HG03066 (cell line): ENCODE data around the gene GRIA3.
A peak's percentile ranks its signal among the peaks of the same experiment; 100 is the strongest.
"Not testable (repeated sequence)": the region's sequence is repeated elsewhere in the genome, so short reads cannot be mapped to it uniquely, and the experiment has no call there.

Source experiments
- ATAC-seq: cut with Tn5 transposase; IDR thresholded peaks from one replicate; pipeline ENCODE4 v1.9.1; 2021; ENCODE audit warnings: low read depth; ENCODE audit not compliant: unreplicated experiment

The GRIA3 gene

DNA sequence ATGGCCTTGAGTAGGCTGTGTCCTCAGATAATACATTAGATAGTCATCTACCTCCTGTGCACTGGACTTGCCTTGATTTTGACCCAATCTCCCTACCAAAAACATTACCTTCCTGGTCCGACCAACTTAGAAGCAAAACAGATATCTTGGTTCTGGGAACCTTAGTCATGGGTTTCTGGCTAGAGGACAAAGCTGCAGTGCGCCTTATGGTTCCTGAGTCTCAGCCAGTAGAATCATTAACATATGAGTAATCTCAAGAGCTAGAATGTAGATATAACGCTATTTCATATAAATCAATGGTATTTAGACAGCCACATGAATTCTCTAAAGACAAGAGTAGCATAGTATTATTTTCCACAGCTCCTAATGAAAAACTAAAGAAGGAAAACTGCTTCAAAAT is 83.1 kb downstream of the GRIA3 start:
- ATAC-seq: no peak

DNA sequence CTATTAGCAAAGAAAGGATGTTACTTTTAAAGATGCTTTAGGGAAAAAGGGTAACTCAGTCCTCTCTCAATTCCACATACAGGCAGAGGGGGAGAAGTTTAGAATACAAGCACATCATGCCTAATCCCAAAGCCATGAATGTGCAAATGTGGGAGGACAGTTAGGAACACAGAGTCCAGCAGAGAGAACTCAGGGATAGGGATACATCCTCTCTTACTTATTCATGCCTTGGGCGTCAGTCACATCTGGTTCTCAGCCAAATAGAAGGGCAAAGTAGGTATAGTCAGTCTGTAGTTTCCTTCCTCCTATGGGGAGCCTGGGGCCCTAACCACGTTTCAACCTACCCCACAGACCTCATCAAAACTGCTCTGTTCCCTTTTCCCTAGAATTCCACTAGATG is 87.8 kb downstream of the GRIA3 start:
- no peak for ATAC-seq

DNA sequence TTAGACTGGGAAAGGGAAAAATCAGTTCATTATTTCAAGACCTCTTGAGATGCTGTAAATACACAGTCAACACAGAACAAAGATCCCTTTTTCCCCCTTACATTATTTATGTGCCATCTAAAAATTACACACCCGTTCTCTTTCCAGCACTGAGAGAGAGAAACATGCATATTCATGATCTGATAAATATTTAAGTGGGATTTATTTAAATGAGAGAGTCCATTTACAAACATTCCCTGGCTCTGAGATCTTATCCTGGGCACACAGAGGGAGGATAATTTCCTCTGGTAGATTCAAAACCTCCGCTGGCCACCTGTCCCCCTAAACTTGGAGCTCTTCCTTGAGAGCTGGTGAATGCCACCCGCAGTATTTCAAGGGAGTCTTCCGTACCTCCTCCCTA is 88.6 kb downstream of the GRIA3 start:
- ATAC-seq: no peak

DNA sequence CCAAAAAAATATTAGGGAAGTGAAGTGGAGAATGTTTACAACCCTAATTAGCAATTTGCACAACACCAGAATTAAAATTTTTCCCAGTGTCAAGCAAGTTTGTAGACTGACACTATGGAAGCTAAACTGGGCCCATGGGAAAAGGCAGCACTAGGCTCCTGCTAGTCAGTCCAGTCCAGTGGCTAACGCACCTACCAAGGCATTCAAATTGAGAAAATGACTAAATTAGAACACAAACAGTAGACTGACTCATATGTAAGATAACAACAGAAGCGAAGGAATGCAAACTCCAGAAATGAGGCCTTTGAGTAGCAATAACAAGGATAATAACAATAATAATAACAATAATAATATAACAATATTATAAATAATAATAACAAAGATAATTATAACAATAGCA is 90.7 kb downstream of the GRIA3 start:
- no peak for ATAC-seq

DNA sequence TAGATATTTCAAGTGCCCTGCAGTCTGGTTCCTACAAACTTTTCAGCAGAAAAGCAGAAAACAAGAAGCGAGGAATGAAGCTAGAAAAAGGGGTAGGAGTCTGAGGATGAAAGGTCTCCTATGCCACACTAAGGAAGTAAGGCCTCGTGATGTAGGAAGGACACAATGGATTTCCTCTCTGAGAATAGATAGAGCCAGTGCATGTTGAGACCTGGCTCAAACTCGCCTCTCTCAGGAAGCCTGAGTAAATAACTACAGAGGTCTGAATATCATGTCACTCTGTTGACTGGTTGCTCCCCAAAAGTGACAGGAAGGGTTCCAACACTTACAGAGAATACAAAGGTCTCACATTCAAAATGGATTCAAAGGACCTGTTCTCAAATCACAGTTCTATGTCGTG is 93.3 kb downstream of the GRIA3 start:
- no peak for ATAC-seq

DNA sequence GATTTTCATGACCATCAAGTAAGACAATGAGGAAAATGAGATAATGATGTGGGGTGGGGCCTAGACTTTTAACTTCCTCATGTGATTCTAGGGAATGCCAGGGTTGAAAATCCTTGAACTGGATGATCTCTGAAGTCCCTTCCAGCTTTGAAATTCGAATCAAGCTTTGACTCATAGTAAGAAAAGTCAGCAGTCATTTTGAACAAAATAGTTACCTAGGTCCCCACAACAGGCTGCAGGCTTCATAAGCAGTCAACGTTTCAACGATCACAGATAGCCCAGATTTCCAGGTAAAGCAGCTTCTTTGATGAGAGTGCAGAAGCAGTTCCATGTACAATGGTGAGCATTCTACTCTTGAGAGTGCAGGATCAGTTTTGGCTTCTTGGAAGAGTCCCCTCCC is 93.7 kb downstream of the GRIA3 start:
- ATAC-seq: no peak

DNA sequence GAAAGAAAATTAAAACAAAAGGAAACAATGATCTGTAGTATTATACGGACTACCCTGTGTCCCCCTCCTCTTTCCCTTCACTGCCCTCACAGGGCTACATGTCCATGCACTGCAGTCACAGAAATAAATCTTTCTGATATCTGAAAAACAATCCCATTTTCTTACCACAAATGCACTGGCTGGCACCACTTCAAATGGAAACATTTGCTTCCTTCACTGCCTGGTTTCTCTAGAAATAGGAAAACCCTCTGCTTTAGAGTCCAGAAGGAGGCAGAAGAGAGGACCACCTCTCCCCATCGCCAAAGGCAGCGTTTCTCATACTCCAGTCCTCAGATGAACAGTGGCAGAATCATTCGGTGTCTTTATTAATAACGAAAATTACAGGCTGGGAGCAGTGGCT is 98.2 kb downstream of the GRIA3 start:
- ATAC-seq: no peak

DNA sequence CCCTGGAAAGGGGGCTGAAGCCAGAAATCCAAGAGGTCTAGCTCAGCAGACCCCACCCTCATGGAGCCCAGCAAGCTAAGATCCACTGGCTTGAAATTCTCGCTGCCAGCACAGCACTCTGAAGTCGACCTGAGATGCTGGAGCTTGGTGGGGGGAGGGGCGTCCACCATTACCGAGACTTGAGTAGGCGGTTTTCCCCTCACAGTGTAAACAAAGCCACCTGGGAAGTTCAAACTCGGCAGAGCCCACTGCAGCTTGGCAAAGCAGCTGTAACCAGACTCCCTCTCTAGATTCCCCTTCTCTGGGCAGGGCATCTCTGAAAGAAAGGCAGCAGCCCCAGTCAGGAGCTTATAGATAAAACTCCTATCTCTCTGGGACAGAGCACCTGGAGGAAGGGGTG is 99.3 kb downstream of the GRIA3 start:
- ATAC-seq: not testable (repeated sequence)

DNA sequence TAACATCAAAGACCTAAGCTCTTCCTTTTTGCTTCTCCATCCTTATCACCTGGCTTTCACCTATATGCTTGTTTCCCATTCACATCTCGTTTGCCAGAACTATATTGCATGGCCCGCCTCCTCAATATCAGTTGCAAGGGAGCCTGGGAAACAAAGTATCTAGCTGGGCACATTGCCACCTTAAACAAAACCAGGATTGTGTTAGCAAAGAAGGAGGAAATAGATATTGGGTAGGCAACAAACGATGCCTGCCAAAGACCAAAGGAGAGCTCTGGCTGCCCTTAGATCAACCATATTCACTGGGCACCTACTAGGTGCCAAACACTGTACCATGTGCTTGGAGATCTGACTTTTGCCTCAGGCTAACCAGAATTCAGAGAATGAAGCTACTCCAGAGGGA is 107.5 kb downstream of the GRIA3 start:
- ATAC-seq: no peak

DNA sequence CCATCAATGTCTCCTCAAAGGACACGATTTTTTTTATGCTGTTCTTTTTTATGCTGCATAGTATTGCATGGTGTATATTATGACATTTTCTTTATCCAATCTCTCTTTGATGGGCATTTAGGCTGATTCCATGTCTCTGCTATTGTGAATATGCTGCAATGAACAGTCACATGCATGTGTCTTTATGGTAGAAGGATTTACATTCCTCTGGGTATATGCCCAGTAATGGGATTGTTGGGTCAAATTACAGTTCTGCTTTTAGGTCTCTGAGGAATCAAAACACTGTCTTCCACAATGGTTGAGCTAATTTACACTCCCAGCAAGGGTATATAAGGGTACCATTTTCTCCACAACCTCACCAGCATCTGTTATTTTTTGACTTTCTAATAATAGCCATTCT is 113.9 kb downstream of the GRIA3 start:
- ATAC-seq: no peak

DNA sequence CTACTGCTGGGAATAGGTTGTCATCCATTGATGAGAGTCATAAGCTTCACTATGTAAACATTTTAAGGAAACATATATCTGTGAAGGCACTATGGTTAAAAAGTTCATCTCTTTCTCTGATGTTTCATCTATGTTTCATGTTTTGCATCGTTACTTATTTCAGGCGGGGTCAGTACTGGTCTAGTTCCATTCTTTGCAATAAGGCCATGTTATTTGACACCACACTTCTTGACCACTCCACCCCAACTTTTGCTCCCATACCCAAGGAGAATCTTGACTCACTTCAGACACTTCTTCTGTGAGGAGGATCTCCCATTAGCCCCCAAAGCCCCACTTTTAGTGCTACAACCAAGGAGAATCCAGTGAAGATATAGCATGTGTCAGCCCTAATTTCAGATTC is 119.4 kb downstream of the GRIA3 start:
- no peak for ATAC-seq

DNA sequence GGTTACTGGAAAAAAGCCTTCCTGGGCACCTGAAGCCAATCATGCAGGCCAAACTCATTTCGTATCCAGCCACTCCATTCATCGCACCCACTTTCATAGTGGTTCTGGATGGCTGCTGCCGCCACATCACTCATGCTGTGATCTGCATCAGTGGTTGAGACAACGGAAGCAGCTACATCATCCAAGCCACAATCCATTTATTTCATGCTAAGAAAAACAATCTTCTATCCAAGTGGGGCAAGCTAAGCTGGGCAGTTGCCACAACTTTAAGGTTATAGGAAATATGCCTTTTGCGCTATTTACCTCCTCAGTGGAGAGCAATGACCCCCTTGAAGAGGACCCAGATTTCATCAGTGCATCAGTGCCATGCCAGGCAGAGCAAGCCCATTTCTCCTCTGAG is 124.6 kb downstream of the GRIA3 start:
- ATAC-seq: no peak

DNA sequence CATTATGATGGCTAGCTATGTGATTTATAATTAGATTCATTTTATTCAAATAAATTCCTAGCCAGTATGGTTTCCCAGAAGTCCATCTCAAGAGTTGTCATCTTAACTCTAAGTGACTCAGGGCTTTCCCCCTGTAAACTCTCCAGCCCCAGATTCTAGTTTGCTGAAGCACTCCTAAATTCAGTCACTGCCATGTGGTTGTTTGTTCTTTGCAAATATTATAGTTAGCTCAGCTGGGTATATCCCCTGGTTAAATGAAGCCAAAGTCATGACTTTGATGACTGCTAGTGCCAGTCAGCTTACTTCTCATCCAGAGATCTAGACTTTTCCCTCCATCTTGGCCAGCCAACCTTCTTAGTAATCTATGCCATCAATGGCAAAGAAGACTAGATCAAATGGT is 126.0 kb downstream of the GRIA3 start:
- ATAC-seq: no peak

DNA sequence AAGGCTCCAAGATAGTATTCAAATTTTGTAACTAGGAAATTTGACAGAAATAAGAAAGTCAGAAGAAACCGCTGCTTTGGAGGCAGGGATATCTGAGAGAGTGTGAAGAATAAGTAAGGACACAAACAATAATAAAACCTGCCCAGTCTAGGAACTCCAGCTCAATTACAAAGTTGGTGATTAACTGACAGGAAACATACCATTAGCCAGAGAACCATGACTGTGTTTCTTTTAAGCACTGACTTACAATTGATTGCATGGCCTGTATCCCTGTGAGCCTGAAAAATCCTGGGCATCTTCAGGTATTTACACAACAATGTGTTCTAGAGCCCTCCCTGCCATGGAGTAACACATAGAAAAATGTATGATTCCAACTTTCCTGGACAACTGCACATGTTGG is 127.4 kb downstream of the GRIA3 start:
- no peak for ATAC-seq

DNA sequence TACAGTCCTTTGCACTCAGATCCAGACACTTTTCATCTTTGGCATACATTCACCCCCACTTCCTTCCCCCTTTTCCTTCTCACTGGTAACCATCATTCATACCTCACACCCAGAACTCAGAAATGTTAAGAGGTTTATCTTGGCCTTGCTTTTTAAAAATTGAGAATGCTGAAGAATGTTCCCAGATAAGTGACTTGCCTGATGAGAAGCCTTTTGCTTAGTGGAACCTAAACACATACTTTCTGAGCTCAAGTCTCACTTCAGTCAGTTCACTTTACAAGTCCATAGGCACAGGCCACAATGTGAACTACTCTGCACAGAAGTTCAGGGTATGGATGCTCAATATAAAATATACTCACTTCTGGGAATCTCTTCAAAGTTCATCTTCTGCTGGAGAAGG is 129.4 kb downstream of the GRIA3 start:
- ATAC-seq: no peak

DNA sequence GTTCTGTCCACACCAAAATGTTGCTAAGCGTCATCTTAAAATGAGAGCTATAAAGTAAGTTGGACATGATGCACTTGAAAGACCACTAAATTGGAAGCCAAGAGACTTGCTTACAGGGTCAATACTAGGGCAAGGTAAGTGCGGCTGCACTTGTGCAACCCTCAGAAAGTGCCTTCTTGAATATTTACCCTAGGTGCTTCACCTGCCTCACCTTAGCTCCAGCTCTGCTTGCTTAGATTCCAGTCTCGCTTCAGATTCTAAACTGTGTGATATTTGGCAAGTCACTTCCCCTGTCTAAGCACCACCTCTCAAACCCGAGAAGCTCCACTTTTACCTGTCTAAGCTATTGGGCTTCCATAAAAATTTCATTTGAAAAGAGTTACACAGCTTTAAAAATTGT is 136.5 kb downstream of the GRIA3 start:
- no peak for ATAC-seq

DNA sequence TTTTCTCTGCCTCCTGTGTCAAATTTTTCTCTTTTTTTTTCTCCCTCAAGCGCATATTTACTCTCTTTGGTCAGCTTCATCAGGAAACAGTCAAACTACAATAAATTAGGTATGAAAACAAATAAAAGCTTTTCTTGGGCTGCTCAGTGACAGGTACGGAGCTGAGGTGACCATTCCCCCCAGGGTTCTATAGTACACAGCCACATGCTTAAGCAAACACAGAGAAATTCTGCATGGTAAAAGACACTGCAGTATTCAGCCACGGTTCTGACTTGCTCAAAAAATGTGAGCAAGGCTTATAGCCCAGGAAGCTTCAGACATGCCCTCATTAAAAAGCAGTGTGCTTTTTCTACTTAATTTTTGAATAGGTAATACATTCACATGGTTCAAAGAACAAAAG is 138.5 kb downstream of the GRIA3 start:
- ATAC-seq: no peak

DNA sequence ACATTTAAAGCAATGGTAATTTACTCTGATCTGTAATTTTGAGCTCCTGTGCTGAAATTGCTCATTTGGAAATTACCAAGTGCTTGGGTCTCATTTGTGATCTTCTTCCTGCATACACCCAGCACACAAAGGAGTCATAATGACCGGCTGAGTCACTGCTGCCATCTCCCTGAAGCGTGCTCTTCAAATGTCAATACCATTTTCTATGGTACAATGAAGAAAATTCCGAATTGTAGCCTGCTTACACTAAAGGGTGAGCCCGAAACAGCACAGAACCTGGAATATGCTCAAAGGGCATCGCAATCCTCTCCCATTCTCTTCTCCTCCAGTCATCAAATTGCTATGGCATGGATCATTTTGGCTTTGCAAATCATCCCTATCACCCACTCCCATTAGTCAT is 140.5 kb downstream of the GRIA3 start:
- ATAC-seq: no peak

DNA sequence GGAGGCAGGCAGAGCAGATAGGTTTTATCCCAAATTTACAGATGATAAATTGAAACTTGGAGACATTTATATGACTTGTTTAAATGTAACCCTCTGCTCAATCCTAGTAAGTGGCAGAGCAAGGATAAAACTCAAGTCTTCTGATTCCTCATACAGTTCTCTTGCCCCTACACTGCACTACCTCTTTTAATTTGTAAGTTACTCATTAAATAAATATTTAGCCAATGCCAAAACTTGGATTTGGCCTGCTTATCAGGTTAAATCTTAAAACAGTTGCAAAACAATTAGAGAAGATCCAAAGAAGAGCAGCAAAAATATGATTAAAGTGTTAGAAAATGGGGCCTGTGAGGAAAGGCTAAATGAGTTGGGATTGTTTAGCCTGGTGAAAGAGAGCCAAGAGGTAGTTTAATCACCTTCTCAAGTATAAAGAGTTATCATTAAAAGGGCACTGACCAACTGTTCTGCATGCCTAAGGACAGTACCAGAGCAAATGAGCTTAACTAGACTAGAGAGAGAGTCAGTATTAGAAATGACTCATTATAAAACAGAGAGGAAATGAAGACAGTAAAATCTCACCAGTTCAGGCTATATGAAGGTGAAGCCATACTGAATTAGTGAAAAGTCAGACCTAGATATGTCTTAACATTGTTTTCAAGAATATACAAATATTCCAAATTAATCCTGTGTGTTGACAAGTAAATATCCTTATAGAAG is 146.3 kb downstream of the GRIA3 start:
- ATAC-seq: peak; percentile 86

DNA sequence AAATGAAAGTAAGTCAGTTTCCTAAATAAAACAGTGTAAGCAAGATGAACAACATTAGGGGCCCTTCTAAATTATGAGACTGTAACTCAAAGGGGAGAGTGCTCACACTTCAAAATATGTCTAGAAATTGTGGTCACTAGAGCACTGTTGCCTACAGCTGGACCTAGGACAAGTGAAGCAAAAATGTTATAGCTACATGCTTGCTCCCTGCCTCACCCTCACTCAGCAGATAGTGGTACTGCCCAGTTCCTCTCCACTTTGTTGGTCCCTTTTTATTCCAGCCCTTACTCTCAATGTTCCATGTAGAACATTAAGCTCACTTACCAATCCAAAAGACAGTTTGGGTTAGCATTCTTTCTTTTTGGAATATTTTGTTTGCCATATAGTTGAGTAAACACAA is 147.3 kb downstream of the GRIA3 start:
- peak; percentile 39 for ATAC-seq

DNA sequence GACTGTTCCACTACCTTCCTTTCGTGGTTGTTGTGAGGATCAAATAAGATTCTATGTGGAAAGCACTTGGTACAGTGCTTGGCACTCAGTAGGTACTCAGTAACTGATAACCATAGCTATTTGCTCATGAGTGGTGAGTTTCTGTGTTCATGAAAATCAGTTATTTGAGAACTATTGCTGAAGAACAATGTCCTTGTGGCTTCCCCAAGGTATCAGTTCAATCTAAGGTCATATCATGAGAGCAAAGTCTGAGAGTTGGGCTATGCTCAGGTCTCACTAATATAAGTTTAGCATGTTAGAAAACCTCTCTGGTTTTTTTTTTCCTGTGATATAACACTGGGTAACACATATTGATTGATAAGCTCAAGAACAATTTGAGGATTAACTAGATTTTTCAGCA is 147.8 kb downstream of the GRIA3 start:
- peak; percentile 41 for ATAC-seq

DNA sequence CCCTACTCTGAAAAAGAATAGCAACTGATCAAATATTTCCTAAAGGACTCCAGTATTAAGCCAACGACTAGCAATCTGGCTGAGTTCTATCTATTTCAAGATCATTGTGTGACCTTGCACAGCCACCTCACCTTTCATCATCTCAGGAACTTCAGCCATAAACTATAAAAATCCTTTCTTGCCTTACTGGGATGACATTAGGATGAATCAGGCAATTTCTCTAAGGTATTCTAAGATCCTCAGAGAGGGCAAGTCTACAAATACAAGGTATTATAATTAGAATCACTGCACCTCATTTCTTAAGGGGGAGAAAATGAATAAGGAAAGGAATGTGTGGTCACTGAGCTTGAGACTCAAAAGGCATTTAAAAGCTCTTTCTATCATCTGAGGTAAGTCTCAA is 152.6 kb downstream of the GRIA3 start:
- ATAC-seq: no peak
